ENCODE results near the gene SERP2.

Gene SERP2

DNA sequence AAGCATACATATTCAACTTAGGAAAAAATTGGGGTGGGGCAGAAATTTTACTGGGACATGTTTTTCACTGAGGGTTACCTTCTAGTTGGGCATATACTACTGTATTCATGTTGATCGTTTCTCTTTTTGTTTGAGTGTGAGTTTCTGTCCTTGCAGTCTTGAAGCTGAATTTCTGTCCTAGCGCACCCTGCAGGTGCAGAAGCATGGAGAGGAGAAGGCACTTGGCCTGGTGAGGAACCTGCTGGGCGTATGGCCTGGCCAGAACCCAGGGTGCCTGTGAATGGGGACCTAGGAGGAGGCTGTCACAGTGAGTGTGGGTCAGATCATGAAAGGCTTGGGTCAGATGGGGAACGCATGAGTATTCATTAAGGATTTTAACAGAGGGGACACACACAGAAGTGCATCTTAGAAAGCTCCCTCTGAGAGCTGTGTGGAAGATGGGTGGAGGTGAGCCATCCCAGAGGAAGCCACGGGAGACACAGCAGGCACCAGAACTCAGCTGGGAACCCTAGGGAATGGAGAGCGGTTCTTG lies 36.8 kb downstream of the SERP2 start:
- DNase-seq (ENCODE audit: low read depth in 2 of 2, low spot score in 1 of 2), result no peak

DNA sequence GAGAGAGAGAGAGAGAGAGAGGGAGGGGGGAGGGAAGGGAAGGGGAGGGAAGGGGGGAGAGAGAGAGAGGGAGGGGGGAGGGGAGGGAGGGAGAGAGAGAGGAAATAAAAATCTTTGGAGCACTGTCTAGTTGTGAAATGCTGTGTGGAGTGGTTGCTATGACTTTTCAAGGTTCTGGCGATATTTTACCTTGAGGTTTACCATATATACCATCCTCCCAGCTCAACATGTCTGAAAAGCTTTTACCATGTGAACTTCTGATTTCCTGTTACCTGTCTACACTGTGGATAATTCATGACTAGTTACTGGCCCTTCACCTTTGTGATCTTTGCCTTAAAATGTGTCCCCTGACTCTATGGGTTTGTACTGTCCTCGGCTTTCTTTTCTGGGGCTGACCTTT lies 38.2 kb downstream of the SERP2 start:
- DNase-seq (ENCODE audit: low read depth in 2 of 2, low spot score in 1 of 2), result no peak

DNA sequence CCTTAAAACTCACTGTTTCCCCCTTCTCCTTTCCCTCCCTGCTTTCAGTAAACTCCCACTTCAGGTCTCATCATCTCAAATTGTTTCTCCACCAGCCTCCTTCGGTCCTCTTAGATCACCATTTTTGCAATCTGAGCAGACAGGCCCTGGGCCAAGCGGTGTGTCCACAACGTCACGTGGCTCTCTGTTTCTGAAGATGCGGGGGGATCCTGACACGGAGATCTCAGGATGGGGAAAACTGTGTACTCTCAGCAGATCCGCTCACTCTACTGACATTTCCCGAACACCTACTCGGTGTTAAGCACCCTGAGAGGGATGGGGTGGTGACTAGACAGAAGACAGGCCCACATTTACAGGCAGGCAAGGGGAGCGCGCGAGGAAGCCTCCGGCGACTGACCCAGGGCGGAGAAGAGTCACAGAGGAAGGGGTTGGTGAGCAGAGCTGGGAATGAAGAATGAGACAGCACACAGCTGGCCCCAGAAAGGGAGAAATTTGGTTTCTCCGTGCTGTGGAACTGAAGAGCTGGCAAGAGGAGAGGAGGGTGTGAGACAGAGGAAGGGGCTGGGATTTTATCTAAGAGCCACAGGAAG lies 38.8 kb downstream of the SERP2 start:
- DNase-seq (ENCODE audit: low read depth in 2 of 2, low spot score in 1 of 2), result no peak

DNA sequence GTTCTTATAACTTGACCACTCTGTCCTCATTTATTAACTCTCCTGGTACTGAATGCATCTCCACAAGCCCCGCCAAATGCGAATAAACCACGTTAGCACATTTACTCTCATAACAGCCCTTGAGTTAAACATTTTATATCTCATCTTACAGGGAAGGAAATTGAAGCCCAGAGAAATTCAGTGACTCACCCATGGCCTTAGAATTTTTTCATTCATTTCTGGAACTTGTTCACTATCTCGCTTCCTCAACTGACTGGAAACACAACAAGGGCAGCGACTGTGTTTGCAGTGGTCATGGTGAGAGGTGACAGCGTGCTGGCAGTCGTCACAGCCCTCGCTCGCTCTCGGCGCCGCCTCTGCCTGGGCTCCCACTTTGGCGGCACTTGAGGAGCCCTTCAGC lies 39.5 kb downstream of the SERP2 start:
- no peak for DNase-seq (ENCODE audit: low read depth in 2 of 2, low spot score in 1 of 2)

DNA sequence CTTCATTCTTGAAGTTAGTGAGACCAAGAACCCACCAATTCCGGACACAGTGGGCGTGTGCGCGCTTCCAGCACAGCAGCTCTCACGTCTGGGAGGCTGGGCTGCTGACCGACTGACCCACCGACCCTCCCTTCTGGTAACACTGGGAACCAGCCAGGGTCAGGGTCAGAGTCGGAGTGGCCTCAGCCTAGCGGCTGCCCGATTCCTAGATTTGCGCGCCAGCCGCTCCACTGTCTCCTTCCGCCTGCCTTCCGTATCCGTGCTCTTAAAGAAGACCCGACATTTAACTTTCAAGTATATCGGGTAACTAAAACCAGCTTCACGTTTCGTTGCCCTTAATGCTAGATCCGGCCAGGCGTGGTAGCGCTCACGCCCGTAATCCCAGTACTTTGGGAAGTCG lies 41.1 kb downstream of the SERP2 start:
- no peak for DNase-seq (ENCODE audit: low read depth in 2 of 2, low spot score in 1 of 2)

DNA sequence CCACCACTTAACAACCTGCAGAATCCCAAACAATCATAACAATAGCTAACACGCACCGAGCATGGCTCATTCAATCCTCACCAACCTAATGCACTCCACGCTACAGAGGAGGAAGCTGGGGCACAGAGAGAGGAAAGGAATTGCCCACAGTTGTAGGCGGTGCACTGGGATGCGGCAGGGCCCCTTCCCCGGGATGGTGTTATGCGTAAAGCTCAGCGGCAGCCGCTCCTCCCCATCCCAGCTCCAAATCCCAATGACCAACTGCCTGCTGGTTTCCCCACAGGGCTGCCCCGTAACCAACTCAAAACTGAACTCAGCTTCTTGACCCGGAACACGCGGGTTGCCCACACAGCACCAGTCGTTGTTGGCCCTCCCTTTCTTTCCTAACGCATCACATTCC lies 42.2 kb downstream of the SERP2 start:
- DNase-seq (ENCODE audit: low read depth in 2 of 2, low spot score in 1 of 2), result no peak

DNA sequence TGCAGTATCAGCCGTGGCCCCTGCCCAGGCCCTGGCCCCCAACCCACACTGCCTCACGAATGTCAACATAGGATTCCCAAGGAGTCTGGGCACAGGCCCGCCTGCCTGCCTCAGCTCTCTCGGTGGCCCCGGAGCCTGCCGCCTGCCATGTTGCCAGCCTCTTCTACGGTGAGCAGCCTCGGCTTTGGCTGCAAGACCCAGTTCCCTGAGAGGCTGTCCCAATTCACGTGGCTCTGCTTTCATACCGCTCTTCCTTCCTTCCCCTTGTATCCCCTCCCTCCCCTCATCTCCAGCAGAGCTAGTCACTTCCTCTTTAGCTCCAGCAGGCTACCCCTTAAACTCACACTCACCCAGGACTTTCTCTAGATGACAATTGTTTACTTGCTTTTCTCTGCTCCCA lies 42.7 kb downstream of the SERP2 start:
- DNase-seq (ENCODE audit: low read depth in 2 of 2, low spot score in 1 of 2), result no peak

DNA sequence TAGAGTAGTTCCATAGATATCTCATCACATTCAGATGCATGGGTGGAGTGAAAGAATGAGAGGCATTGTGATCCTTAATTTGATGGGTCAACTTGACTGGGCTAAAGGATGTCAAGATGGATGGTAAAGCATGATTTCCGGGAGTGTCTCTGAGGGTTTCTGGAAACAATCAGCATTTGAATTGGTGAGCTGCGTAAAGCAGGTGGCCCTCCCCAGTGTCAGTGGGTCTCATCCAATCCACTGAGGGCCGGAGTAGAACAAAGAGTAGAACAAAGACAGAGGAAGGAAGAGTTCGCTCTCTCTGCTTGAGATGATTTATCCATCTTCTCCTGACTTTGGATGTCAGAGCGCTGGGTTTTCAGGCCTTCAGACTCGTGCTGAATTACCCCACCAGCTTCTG lies 43.1 kb downstream of the SERP2 start:
- no peak for DNase-seq (ENCODE audit: low read depth in 2 of 2, low spot score in 1 of 2)

DNA sequence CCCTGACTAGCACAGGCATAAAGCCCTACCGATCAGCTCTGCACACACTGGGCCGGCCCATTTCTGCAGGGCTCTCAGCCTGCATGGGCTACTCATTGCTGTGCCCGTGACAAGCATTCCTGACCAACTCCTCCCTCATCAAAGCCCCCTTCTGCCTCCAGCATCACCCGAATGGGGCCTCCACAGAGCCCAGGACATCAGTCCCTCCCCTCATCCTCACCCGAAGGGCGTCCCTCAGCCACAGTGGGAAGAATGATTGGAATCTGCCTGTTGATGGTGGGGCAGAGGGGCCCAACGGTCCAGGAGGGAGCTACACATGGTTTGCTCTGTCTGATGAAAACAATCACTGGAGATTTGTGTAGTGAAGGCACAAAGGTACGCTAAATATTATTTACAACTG lies 43.8 kb downstream of the SERP2 start:
- no peak for DNase-seq (ENCODE audit: low read depth in 2 of 2, low spot score in 1 of 2)

DNA sequence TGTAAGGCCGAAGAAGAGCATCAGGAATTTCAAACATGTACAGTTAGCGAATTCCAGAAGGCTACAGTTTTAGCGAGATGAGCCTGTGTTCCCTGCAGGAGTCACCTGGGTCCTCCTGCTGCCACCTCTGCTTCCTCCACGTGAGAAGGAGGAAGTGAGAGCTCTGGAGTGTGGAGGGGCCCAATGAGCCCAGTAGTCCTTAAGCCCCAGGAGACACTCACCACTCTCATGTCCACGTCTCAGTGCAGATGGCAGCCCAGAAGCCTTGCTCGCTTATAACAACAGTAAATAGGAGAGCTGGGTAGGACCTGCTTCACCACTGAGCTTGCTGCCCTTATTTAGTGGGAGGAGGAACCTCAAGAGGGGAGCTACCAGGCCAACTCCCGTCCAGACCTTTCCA lies 44.3 kb downstream of the SERP2 start:
- no peak for DNase-seq (ENCODE audit: low read depth in 2 of 2, low spot score in 1 of 2)

DNA sequence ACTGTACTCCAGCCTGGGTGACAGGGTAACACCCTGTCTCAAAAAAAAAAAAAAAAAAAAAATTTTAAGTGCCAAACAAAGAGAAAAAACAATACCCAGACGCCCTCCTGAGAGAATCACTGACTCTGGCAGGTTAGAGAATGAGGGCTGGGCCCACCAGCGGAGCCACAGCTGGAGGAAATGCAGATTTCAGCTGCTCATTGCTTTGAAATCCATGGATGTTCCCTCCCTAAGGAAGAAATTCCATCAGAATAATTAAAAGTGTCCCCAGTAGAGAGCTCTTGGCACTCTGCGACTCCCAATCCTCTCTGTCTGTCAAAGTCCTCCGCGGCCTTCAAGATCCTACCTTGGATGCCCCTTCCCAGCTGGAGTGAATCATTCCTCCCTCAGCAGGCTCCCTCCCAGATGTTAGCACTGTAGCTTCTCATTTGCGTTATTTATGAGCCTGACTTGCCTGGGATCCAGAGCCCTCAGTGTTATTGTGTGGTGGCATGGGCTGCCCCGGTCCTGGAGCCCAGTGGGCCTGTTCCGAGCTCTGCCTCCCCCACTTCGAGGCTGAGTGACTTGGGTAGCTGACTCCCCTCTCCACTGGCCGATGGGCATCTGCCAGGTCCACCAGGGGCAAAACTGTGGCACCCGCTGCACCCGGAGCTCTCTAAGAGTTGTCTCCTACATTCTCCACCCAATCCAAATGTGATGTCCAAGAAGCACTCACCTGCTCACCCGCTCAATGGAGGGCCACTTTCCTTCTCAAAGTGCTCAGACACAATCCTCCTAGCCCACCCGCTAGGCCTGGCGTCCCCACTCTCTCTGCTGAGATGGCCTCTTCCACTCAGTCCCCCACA lies 47.0 kb downstream of the SERP2 start:
- no peak for DNase-seq (ENCODE audit: low read depth in 2 of 2, low spot score in 1 of 2)

DNA sequence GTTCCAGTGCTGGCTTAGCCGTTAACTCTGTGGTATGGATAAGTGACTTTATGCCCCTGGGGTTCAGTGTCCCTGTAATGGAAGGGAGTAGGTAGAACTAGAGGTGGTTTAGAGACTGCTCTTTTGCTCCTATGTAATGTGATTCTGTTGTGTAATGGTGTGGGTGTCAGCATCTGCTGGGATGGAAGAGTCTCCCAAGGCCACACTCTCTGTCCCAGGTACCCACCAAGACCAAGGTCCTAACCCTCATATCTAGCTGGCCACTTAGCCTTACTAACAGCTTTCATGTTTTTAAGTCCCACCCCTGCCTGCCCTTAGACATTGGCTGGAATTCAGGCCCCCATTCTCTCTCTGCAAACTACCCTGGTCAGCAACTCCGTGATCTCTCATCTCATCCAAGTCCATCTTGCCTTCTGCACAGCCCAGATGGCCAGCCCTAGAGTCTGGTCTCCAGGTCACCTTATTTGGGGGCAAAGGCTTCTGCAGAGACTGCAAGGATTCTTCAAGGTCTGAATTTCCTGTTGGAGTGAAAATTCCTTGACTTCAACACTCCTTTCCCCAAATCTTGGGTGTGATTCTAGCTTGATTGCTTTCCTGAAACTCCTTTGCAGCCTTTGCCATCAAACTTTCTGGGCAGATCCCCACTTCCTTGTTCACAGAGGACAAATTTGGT lies 48.4 kb downstream of the SERP2 start:
- DNase-seq (ENCODE audit: low read depth in 2 of 2, low spot score in 1 of 2), result no peak

DNA sequence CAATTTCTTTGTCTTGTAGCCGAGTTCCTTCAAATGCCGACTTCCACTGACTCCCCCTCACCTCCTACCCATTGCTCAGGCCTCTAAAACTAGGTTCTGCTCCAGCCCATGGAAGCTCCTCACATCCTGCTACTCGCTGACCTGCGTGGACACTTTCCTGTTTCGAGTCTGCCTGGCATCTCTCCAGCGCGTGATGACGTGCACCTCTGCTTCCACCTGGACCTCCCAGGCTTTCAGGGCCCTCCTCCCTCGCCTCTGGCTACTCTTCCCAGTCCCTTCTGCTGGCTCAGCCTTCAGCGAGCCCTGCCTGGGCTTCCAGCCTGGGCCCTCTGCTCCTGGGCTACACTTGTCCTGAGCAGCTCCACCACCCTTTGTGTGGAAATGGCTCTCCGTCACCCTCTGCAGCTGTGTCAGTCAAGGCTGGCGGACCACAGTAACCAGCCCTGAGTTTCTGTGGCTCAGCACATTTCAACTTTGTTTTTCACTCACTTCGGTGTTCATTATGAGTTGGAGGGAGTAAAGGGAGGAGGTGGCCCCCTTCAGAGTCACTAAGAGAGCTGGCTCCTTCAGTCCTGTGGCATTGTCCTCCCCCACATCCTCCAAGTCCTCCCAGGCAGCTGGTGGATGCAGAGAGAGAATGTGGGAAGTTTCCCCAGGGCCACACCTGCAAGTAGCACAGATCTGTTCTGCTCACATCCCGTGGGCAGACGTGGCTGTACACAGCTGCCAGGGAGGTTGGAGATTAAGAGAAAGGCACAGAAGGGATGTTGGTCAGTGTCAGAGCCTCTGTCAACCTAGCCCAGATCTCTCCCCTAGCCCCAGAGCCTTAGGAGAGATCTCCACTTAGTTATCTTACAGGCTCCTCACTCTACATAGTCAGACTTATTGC lies 49.4 kb downstream of the SERP2 start:
- DNase-seq (ENCODE audit: low read depth in 2 of 2, low spot score in 1 of 2), result no peak

DNA sequence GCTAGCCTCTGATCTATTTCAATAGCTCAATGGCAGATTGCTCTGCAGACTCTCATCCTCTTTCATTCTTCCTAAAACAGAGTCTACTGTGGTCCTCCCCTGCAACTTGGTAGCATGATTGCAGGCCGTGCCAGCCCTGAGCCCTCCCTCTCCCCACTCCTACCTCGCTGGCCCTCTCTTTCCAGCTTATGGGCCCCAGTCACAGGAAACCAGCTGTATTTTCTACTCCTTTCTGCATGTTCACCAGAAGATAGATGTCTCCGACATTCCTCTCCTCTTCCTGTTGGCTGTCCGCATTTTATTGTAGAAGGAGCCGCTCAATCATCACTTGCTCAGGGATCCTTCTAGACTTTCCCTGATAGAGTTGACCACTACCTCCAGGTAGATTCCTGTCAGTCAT lies 50.2 kb downstream of the SERP2 start:
- no peak for DNase-seq (ENCODE audit: low read depth in 2 of 2, low spot score in 1 of 2)

DNA sequence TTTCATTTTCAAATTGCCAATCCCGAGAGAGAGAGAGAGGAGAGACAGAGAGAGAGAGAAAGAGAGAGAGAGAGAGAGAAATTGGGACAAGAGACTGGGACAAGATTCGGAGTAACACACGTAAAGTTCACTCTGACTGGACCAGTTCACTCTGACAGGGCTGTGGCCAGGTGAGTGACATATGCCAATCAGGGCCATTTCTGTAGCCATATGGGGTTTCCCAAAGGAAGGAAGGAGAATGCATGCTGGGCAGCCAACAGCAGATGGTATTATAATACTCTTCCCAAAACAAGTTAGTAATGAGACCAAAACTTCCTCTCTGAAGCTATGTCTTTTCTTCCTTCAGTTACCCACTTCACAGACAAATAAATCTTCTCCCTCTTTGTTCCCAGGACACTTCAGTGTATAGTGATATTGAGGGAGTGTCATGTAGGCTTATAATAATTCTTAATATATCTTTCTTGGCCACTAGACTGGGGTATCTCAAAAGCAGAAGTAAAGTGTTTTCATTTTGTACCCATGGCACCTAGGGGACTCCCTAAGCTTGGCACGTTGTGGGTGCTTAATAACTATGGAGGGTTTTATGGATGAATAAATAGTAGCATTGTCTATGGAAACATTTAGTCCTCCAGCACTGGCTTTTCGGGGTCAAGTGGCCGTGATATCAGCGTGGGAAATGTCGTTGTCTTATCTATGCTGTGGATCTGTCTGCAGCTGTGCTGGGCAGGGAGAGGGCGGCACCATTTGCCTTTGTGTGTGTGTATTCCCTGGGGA lies 51.6 kb downstream of the SERP2 start:
- DNase-seq (ENCODE audit: low read depth in 2 of 2, low spot score in 1 of 2), result no peak

DNA sequence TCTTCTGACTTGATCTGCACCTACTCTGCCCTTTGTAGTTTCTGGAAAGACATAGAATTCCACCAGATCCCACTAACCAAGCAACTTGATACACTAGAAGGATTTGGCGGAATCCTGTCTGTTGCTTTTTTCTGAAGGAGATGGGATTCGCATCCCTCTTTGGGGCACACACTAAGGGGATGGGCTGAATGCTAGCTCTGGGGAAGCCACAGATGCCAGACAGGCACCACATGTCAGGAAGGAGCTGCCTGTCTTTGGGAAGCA lies 52.1 kb downstream of the SERP2 start:
- no peak for DNase-seq (ENCODE audit: low read depth in 2 of 2, low spot score in 1 of 2)

DNA sequence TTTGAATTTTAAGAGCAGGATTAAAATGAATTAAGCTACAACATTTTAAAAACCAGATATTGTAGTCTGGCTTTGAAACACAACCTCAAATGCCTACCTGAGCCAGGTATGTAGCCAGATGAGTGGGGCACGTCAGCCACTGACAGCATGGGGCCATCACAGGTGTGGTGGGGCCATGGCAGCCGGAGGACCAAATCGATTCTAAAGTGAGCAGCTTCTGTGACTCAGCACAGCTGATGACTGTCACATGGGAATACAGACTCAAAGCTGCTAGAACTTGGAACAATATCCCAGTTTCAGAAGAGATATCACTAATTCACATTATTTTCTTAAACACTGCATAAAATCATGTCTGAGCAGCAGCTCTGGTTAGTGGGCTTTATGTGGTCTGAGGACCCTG lies 52.8 kb downstream of the SERP2 start:
- DNase-seq (ENCODE audit: low read depth in 2 of 2, low spot score in 1 of 2), result no peak

DNA sequence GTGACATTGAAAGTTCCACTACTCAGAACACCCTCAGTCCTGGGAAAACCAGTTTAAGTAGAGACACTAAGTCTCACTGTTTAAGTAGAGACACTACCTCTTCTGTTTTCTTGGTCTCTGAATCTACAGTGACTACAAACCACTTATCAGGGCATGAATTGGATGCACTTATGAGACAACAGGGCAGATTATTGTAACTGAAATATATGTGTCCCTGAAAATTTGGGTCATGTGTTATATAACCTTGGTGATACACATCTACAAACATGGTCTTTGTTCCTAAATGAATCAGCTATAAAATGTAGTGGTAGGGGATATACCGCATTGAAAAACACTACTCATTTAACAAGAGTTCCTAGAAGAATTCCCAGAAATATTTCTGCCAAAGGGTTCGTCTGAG lies 55.7 kb downstream of the SERP2 start:
- DNase-seq (ENCODE audit: low read depth in 2 of 2, low spot score in 1 of 2), result no peak

DNA sequence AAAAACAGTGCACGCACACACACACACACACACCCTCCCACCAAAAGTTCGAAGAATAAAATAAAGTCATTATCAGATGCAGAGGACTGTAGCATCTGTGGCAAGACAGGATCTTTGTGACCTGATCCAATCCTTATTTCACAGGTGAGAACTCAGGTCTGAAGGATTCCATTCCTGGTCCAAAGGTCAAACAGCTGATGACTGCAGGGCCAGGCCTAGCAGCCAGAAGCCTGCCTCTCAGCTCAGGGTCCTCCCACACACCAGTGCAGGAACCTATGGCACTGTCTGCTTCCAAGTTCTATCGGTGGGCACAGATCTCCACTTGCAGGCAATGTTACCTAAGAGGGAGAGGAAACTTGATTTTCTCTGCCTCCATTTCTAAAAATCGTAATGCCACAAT lies 57.5 kb downstream of the SERP2 start:
- no peak for DNase-seq (ENCODE audit: low read depth in 2 of 2, low spot score in 1 of 2)

DNA sequence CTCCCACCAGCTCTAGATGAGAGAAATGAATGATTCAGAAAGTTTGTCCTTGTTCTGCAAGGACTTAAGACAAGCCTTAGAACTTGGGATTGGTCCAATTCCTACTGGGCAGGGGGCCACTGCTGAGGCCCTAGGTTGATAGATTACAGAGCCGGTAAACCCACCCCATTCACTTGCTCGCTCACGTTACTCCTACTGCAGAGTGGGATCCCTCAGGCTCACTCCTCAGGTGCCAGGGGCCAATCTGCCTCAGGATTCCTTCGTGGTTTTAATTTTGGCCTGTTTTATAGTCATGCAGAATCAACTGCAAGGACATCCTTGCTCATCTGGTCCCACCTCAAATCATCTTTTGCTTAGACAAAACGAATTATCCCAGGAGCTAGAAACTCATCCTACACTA lies 59.0 kb downstream of the SERP2 start:
- no peak for DNase-seq (ENCODE audit: low read depth in 2 of 2, low spot score in 1 of 2)

All from stimulated activated CD8-positive, alpha-beta memory T cell treated with anti-CD3 and anti-CD28 coated beads, Interleukin-4, amount 100 ng/mL, for 1 hour (primary cell).